22Rv1 (cell line): ENCODE results near the gene LRRC8E.

Experiments
- H3K27ac ChIP-seq: fragments of 450-650 bp; 2 replicates; pipeline ENCODE4 v1.5.1; 2017
- CTCF ChIP-seq: fragments of 450-650 bp; IDR thresholded peaks from 2 replicates; pipeline ENCODE4 v1.5.1; 2017; ENCODE audit warnings: mild to moderate bottlenecking
- ZFX ChIP-seq: fragments of 450-650 bp; IDR thresholded peaks from 2 replicates; pipeline ENCODE4 v1.6.1; 2017; ENCODE audit warnings: antibody characterized with exemption, borderline replicate concordance

Gene LRRC8E

GRCh38 chr19:7874076-7874896, 14.0 kb upstream of the LRRC8E start, which contains the start of gene PRR36:
TSS of gene PRR36 (minus strand) at chr19:7874390. CDS start at chr19:7873689, 701 bp downstream.
- TF ChIP-seq ZFX (no peak), CTCF (no peak)
- peak within 1 kb of the TSS; percentile 91 for H3K27ac ChIP-seq

DNA sequence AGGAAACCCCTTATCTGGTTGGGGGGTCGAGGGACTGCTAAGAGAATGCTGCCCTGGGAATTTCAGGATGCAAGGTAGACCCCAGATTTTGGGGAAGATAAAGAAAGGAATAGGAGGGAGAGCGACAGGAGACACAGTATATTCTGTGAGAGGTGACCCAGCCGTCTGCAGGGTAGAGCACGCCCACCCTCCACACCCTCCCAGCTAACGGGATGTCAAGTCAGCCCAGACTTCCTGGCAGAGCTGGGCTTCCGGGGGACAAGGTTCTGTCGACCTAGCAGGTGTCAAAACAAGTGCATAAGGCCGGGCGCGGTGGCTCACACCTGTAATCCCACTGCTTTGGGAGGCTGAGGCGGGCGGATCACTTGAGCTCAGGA, 13.4 kb upstream of the LRRC8E start:
- TF ChIP-seq ZFX: no peak
- no peak for TF ChIP-seq CTCF
- peak overlapping the region; percentile 91 for H3K27ac ChIP-seq

DNA sequence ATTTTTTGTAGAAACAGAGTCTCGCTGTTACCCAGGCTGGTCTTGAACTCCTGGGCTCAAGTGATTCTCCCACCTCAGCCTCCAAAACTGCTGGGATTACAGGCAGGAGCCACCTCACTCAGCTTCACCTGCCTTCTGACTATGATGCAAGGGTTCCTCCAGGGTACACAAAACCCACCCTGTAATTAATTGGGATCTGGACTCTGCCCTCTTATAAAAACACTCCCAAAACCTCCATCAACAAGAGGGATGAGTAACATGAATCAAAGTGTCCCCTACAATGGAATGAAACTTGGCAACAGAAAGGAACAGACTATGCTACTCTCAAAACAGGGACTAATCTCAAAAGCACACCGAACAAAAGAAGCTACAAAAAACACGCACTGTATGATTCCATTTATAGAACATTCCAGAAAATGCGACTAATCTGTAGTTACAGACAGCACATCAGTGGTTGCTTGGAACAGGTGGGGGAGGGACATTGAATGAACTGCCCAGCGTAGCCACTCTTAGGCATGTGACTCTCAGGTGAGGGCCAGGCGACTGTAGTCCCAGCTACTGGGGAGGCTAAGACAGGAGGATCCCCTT, 11.0 kb upstream of the LRRC8E start:
- no peak for TF ChIP-seq ZFX
- no peak for TF ChIP-seq CTCF
- no peak overlapping the region for H3K27ac ChIP-seq

DNA sequence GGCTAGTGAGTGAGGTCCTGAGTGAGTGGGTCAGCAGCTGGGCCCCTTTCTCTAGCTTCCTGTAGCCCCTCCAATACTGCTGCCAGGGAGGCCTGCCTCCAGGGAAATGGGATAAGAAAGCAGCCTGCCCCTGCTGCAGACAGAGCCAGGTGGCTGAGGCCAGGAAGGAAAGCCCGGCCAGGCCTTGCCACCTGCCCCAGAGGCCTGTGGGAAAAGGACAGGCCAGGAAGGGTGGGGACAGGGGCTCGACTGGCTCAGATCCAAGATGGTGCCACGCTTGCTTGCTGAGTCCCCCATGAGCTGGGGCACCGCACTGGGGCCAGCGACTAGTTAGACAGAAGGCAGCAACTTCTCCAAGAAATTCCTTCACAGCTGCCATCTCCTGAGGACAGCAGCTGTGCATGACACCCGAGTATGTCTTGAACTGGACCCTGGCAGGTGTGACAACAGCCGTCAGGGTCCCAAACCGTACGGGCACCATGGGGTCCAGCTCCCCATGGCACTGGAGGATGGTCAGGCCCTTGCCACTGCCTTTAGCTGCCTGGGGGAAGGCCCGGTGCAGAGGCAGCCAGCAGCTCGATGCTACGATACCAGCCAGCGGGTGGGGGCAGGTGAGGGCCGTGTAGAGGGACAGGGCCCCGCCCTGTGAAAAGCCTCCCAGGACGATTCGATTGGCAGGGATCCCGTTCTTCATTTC, 9.1 kb upstream of the LRRC8E start:
- TF ChIP-seq ZFX: no peak
- TF ChIP-seq CTCF: no peak
- H3K27ac ChIP-seq: no peak overlapping the region

DNA sequence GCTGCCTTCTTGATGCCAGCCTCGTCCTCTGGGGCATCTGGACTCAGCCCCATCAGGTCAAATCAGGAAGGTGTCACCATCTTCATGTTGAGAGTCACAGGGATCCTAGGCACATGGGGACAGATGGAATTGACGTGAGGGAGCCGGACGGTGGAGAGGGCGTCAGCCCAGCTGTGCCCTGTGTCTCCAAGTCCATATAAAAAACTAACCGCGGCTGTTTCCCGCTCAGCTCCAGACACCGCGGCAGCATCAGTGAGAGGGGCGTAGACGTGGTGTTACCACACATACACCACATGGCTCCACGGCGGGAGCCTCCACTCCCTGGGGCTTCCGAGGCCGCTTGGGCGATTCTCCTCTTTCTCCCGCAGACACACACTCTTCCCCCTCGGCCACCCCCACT, 8.5 kb upstream of the LRRC8E start:
- no peak overlapping the region for H3K27ac ChIP-seq
- TF ChIP-seq CTCF (no peak), ZFX (no peak)

GRCh38 chr19:7881910-7882309, 6.4 kb upstream of the LRRC8E start:
- TF ChIP-seq CTCF (no peak), ZFX (no peak)
- no peak overlapping the region for H3K27ac ChIP-seq

DNA sequence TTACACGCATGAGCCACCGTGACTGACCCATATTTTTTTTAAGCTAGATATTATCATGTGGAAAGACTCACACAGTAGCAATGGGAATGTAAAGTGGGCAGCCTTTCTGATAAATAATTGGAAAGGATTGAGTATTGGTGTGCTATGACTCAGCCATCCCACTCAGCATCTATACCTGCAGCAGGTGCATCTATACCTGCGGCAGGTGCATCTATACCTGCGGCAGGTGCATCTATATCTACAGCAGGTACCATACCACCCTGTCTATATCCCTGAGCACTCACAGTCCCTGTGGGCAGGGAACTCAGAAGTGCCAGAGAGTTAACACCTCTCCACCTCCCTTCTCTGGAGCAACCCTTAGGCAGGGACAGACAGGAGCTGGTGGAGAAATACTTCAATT, 5.2 kb upstream of the LRRC8E start:
- TF ChIP-seq ZFX (no peak), CTCF (no peak)
- no peak overlapping the region for H3K27ac ChIP-seq
